GM18873 (cell line): ENCODE results near the gene GMEB1.
"Not testable (repeated sequence)": the region's sequence is repeated elsewhere in the genome, so short reads cannot be mapped to it uniquely, and the experiment has no call there.

Source experiments
- ATAC-seq: cut with Tn5 transposase; IDR thresholded peaks from one replicate; pipeline ENCODE4 v1.9.1; 2021; ENCODE audit warnings: mild to moderate bottlenecking, moderate library complexity, moderate number of reproducible peaks; ENCODE audit not compliant: unreplicated experiment, low FRiP score

GMEB1 gene

DNA sequence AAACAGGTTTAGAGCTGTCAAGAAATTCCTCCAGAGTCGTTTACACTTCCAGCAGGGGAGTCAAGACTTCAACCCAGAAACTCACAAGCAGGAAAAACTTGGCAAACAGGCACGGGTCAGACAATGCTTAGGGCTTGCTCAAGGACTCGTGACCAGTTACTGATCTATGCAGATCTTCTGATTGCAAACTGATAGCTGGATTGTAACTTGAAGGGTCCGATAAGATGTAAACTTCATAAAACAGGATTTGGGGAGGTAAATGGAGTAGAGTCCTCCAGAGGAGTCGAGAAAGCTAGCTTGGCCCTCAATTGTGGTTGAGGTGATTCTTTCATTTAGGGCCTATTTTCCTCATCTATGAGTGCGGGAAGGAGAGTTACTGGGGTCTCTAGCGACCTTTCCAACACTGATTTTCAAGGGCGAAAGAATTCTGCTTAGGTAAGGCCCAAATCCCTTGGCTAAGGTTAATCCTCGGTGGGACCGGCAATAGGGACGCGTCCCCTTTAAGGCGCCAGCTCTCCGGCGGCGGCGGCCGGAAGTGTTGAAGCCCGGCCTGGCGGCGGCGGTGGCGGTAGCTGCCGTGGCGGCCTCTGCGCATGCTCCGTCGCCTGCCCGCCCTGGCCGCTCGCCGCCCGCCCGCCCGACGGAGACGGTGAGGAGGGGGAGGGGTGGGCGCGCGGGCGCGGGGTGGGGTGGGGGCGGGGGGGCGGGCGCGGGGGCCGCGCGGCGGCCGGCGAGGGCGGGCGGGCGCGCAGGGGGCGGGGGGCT, at the start of gene GMEB1:
Gene GMEB1, plus strand, starts transcription at position 594 of the 765 bp plus-strand sequence. CDS start 14,829 bp downstream, outside the sequence.
- ATAC-seq: peak; percentile 70

DNA sequence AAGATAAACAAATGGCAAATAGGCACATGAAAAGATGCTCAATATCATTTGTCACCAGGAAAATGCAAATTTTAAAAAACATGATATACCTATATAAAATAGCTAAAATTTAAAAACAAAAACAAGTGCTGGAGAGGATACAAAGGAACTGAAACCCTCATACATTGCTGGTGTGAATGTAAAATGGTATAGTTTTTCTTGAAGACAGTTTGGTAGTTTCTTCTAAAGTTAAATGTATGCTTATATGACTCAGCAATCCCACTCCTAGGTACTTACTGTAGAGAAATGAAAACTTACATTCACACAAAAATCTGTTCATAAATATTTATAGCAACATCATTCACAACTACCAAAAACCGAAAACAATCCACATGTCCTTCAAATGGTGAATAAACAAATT, 36.9 kb upstream of the GMEB1 start:
- no peak for ATAC-seq

GRCh38 chr1:28632560-28632959, 36.0 kb upstream of the GMEB1 start:
- no peak for ATAC-seq

DNA sequence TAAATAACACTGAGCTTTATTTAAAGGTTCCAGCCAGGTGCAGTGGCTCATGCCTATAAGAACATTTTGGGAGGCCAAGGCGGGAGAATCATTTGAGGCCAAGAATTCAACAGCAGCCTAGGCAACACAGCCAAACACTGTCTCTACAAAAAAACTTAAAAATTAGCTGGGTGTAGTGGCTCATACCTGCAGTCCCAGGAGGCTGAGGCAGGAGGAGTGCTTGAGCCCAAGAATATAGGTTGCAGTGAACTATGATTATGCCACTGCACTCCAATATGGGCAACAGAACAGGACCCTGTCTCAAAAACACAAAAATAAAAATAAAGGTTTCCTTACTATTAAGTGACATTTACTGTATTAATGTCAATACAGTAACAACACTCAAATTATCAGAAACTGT, 27.8 kb upstream of the GMEB1 start:
- no peak for ATAC-seq

- no peak for ATAC-seq
These were observed 26.3 kb upstream of the GMEB1 start for GRCh38 chr1:28642056-28642846.

- ATAC-seq: peak; percentile 58
These were observed 25.5 kb upstream of the GMEB1 start, which contains the start of gene TAF12 for GRCh38 chr1:28642847-28643635. TSS of gene TAF12 (minus strand) at chr1:28643067. CDS start at chr1:28622081, 20,986 bp downstream.

DNA sequence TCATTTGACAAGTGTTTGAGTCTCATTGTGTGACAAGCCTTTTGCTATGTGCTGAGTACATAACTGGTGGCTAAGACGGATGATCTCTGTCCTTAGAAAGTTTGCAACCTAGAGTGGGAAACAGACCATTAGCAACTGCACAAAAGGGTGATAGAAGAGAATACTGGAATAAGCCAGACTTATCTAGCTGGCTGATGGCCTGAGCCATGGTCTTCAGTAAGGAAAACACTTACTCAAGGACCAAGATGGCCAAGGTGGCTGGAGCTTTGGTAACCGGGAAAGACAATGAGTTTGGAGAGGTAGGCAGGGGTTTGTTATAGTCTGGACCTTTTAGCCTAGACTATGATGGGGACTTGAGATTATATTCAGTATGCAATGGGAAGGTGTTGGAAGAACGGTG, 24.1 kb upstream of the GMEB1 start:
- ATAC-seq: no peak

- not testable (repeated sequence) for ATAC-seq
These were observed 23.2 kb upstream of the GMEB1 start for GRCh38 chr1:28645406-28645805.

DNA sequence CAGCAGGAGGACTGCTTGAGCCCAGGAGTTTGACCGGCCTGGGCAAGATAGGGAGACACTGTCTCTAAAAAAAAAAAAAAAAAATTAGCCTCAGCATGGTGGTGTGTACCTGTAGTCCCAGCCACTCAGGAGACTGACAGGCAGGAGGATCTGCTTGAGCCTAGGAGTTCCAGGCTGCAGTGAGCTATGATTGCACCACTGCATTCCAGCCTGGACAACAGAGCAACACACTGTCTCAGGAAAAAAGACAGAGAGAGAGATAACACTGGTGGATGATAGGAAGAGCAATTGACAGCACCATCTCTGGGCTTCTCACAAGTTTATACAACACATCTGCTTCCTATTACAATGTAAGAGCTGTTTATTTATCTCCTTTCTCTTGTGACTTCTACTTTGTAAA, 22.5 kb upstream of the GMEB1 start:
- no peak for ATAC-seq

DNA sequence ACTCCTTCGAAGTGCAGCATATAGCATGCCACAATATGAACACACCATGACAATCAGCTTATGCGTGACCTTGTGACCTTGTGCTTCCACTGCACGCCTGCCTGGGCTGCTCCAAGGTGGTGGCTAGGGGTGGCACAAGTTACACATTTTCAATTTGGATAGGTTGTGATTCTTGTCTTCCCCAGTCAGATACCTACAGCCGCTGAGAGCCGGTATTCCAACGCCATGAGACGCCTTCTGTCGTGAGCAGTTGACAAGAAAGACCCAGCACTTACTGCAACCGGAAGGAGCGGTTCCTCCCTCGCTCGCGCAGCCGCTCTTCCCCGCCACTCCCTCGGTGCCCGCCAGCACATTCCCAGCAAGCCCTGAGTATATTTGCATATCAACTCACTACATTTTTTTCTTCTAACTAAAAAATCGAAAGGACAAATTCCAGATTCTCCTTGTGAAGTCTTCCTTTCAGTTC, 20.5 kb upstream of the GMEB1 start:
- ATAC-seq: peak; percentile 59

DNA sequence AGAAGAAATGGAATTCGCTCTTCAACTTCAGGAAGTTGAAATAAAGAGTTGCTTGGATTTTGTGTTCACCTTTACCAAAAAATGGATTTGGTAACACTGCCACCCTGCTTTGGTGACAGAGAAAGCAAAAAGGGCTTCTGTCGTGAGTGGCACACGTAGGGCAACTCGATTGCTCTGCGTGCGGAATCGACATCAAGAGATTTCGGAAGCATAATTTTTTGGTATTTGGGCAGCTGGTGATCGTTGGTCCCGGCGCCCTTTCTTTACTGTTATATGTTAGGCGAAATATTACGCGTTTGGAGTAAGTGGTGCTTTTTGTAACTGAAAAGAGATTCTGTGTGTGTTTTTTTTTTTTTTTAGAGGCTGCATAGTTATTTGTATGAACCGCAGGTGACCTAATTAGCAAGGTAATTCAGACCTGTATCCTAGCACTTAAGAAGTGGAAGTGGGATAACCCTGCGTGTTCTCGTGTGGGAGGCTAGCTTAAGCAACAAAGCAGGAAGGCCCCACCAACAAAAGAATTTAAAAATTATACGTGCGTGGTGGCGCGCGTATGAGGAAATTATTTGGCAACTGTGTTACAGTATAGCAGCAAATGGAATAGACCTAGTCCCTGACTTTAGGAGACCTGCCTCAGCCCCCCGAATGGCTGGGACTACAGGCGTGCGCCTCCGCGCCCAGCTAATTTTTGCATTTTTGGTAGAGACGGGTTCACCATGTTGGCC, 19.9 kb upstream of the GMEB1 start, which contains the start of gene RNU11:
Gene RNU11, plus strand, starts transcription at position 127 of the 725 bp plus-strand sequence.
- peak; percentile 61 for ATAC-seq

- not testable (repeated sequence) for ATAC-seq
These were observed 15.5 kb upstream of the GMEB1 start for GRCh38 chr1:28653063-28653462.

DNA sequence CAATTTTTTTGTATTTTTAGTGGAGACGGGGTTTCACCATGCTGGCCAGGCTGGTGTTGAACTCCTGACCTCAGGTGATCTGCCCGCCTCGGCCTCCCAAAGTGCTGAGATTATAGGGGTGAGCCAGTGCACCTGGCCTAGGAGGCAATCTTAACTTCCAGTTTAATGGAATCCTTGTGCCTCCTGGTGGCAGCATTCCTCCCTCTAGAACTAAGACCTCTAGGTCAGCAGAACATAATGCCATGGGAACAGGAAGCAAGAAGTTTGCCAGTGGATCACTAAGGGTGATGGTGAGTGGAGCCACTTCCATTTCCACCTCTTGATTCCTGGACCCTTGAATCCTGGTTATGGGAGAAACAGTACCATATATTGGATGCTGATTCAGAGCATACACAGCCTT, 14.7 kb upstream of the GMEB1 start:
- not testable (repeated sequence) for ATAC-seq

DNA sequence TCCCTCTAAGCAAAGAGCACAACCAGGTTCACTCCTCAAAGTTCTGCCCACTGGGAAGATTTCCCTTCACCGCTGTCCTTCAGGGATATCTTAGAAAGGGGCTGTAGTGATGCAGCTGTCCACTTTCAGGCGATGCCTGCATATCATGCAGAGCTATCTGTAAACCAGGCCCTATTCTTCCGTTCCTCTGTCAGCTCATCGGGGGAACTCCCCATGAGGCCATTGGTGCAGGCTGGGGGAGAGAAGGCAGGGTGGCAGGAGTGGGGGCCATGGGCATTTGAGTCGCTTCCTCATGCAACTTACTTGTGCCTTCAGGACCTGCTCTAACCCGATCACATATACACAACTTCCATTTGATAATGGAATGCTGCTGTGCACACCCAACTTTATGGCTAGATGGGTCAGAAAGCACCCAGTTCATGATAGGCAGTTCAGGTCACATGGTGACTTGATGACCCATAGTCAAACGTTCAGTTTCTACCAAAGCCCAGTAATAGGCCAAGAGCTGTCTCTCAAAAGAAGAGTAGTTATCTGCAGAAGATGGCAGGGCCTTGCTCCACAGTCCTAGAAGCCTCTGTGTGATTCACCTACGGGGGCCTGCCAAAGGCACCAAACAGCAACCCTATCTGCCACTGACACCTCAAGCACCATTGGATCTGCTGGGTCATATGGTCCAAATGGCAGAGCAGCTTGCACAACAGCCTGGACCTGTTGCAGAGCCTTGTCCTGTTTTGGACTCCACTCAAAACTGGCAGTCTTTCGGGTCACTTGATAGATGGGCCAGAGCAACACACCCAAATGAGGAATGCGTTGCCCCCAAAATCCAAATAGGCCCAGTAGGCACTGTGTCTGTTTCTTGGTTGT, 12.9 kb upstream of the GMEB1 start:
- ATAC-seq: not testable (repeated sequence)

GRCh38 chr1:28656335-28656734, 12.2 kb upstream of the GMEB1 start:
- no peak for ATAC-seq

DNA sequence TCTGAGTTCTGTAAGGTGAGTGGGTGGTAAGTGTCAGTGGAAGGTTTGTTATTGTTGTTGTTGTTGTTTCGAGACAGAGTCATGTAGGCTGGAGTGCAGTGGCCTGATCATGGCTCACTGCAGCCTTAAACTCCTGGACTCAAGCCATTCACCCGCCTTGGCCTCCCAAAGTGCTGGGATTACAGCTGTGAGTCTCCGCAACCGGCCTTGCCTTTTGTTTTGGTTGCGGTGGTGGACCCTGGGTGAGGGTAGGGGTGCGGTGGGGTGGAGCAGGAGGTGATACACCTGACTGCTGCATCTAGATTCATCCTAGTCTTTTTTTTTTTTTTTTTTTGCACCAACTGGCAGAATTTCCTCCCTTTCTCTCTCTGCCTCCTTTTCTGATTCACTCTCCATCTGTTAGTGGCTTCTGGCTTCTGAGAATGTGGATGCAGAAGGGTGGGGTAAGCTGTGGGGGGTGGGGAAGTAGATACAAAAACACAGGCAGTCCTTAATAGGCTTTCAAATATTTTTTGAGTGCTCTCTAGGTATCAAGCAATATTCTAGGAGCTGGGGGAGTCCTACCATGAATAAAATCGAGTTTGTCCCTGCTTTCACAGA, 4.6 kb upstream of the GMEB1 start:
- ATAC-seq: no peak

GRCh38 chr1:28666806-28667205, 1.8 kb upstream of the GMEB1 start:
- no peak for ATAC-seq

- ATAC-seq: no peak
These were observed 556 bp downstream of the GMEB1 start for GRCh38 chr1:28668956-28669723.
